Endothelial cell of umbilical vein (primary cell): ENCODE results near the gene FAM185A.

ENCODE experiments used
- CTCF ChIP-seq, 2 donors: IDR thresholded peaks; 1 replicate in 1 of 2; 2 replicates in 1 of 2; pipeline ENCODE4 v1.5.1; 2011; ENCODE audit warnings: low read length in 2 of 2, mild to moderate bottlenecking in 2 of 2, moderate library complexity in 2 of 2, control low read depth in 1 of 2, inconsistent platforms in 1 of 2, low read depth in 1 of 2; ENCODE audit not compliant: insufficient read depth in 1 of 2; ENCODE audit errors: extremely low read depth in 1 of 2
- EZH2 ChIP-seq: IDR thresholded peaks from 2 replicates; pipeline ENCODE4 v1.6.1; 2012; ENCODE audit warnings: borderline replicate concordance, low read depth, mild to moderate bottlenecking, moderate library complexity, low read length, inconsistent platforms; ENCODE audit not compliant: severe bottlenecking
- POLR2A ChIP-seq: IDR thresholded peaks from 2 replicates; pipeline ENCODE4 v1.6.1; 2012; ENCODE audit warnings: low read depth, mild to moderate bottlenecking, control low read depth, low read length

DNA sequence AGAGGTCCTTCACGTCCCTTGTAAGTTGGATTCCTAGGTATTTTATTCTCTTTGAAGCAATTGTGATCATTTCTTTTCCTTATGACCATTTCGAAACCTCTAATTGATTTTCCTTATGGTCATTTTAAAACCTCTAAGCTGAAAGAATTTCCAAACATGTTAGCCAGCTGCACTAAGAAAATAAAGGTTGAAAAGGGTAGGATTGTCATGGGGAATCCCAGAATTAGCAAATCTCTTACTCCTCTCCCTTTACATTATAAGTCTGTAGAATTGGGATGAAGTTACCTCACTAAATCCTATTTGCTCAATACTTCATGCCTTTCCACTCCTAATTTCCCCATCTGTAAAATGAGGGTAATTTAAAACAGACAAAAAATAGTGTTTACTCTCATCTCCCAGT lies 79.5 kb downstream of the FAM185A start:
- no peak for TF ChIP-seq CTCF (IDR thresholded peaks at IDR 0.05; ENCODE audit: extremely low read depth in 1 of 2, insufficient read depth in 1 of 2, low read depth in 1 of 2, low read length in 2 of 2)
- TF ChIP-seq EZH2 = no peak
- TF ChIP-seq POLR2A = no peak
